ENCODE data around the gene ZMIZ1. TPM values are rescaled to one million over a fixed set of nuclear protein-coding genes. Genes with fewer than 3 reads are reported as not detected.

Gene ZMIZ1
- total and polyA plus RNA-seq, 4 donors, result 18.3 to 80.2 (median 42.6) TPM

DNA sequence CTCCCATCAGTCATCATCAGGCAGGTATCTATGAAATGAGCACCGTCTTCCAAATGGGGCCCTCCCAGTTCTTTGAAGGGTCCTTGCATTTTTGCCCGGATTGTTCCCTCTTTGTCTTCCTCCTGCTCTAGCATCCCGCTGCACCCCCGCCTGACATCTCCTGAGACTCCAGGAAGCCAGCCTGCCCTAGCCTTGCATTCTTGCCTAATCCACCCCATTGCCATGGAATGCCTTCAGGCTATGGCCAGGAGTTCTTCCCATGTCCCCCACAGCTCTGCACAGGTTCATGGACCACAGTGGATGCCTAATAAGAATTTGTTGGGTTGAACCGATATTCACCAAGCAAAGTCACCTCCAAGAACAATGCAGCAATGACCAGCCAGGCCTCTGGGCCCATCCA, 62.1 kb downstream of the ZMIZ1 start:
- no peak overlapping the region for H3K27ac ChIP-seq (ENCODE audit: low read depth in 1 of 2, low read length in 1 of 2)
- ATAC-seq (ENCODE audit: insufficient read depth, low FRiP score) (no peak), DNase-seq (no peak)
- H3K4me1 ChIP-seq (ENCODE audit: control insufficient read depth in 5 of 5, insufficient read depth in 5 of 5, low read length in 5 of 5), result peaks cover 16 to 63% (median 25%) of the 10 kb centered on the region in 5 donors
- no peaks in the 10 kb centered on the region for H3K9me3 ChIP-seq (ENCODE audit: control insufficient read depth in 4 of 4, insufficient read depth in 3 of 4, low read length in 3 of 4)
- peaks cover 0 to 30% (median 8%) of the 10 kb centered on the region in 4 donors for H3K36me3 ChIP-seq (ENCODE audit: control insufficient read depth in 4 of 4, insufficient read depth in 4 of 4, low read length in 4 of 4)
- H3K27me3 ChIP-seq (ENCODE audit: control insufficient read depth in 3 of 3, insufficient read depth in 3 of 3, low read length in 2 of 3), result no peaks in the 10 kb centered on the region
- 84 to 87% methylated on average over 5 of the region's 5 CpGs for WGBS, 2 donors
- H3K4me3 ChIP-seq, result no peak overlapping the region
- TF ChIP-seq, protein P1, sequence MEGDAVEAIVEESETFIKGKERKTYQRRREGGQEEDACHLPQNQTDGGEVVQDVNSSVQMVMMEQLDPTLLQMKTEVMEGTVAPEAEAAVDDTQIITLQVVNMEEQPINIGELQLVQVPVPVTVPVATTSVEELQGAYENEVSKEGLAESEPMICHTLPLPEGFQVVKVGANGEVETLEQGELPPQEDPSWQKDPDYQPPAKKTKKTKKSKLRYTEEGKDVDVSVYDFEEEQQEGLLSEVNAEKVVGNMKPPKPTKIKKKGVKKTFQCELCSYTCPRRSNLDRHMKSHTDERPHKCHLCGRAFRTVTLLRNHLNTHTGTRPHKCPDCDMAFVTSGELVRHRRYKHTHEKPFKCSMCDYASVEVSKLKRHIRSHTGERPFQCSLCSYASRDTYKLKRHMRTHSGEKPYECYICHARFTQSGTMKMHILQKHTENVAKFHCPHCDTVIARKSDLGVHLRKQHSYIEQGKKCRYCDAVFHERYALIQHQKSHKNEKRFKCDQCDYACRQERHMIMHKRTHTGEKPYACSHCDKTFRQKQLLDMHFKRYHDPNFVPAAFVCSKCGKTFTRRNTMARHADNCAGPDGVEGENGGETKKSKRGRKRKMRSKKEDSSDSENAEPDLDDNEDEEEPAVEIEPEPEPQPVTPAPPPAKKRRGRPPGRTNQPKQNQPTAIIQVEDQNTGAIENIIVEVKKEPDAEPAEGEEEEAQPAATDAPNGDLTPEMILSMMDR (IDR thresholded peaks at IDR 0.05; ENCODE audit: control extremely low read depth, extremely low read depth), result no peak
- no peak overlapping the region for H3K9ac ChIP-seq (ENCODE audit: insufficient read depth in 1 of 2, low read length in 2 of 2)

DNA sequence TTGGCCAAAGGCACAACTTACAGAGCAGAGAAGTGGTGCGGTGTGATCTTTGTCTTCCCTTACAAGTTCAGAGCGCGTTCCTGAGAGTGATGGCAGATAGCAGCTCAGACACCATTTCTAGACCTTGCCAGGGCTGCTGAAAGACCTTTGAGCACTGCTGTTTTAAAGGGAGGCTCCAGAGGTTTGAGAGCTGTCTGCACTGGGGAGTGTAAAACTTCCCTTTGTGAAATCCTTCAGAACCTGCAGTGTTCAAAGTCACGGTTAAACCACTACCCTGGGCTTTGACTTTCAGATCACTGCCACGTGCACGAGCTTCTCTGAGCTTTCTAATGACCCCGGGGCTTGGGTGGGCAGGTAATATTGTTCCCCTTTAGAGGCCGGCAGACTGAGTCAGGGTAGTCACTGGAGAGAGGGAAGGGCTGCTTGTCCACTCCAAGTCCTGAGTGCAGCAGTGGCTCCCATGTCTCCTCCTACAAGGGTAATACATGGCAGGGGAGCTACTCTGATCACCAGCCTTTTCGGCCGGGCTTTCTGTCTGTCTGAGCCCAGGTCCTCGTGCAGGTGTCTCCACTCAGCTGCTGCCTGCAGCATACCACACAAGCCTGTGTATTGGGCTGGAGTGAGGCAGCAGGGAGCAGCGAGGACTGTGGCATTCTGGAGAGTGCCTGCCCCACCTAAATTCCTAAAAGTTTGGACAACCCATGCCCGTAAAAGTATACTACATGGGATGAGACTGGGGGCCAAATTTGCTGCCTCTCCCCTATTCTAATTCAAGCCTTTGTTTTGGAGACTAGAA, 63.3 kb downstream of the ZMIZ1 start:
- peak overlapping the region; percentile 15 to 63 for H3K27ac ChIP-seq (ENCODE audit: low read depth in 1 of 2, low read length in 1 of 2)
- H3K9ac ChIP-seq (ENCODE audit: insufficient read depth in 1 of 2, low read length in 2 of 2), result no peak overlapping the region
- no peaks in the 10 kb centered on the region for H3K9me3 ChIP-seq (ENCODE audit: control insufficient read depth in 4 of 4, insufficient read depth in 3 of 4, low read length in 3 of 4)
- ATAC-seq (ENCODE audit: insufficient read depth, low FRiP score) (no peak), DNase-seq (no peak)
- H3K27me3 ChIP-seq (ENCODE audit: control insufficient read depth in 3 of 3, insufficient read depth in 3 of 3, low read length in 2 of 3), result no peaks in the 10 kb centered on the region
- H3K36me3 ChIP-seq (ENCODE audit: control insufficient read depth in 4 of 4, insufficient read depth in 4 of 4, low read length in 4 of 4), result peaks cover 0 to 30% (median 9%) of the 10 kb centered on the region in 4 donors
- no peak overlapping the region for H3K4me3 ChIP-seq
- TF ChIP-seq, protein P1 (IDR thresholded peaks at IDR 0.05; ENCODE audit: control extremely low read depth, extremely low read depth), result no peak
- WGBS, 2 donors, result 59 to 77% methylated on average over 13 of the region's 13 CpGs
- H3K4me1 ChIP-seq (ENCODE audit: control insufficient read depth in 5 of 5, insufficient read depth in 5 of 5, low read length in 5 of 5), result peaks cover 22 to 70% (median 28%) of the 10 kb centered on the region in 5 donors

DNA sequence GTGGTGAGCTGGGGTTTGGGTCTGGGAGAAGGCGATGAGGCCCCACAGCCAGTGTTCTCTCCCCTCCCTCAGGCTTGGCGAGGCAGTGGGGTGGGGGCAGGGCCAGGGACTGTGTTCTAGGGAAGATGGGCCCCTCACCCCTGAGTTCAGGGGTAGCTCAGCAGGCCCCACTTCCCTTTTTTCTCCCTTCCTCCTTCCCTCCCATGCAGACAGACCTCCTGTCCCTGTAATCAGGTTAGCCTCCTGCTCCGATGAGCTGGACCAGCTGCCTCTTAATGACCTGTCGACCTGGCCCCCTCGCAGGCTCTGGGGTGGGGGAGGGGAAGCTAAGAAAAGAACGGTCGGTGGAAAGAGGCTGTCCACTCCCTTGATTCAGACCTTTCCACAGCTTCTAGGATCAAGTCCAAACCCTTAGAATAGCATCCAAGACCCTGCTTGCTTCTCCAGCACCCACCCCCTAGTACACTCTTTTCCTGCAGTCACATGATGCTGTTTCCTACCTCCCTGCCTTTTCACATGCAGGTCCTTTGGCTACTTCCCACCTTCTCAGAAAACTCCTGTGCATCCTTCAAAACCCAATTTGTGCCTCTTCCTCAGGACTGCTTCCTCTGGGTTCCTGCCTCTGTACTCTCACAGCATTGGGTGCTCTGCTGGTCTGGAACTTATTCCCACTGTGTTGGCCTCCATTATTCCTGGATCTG, 64.1 kb downstream of the ZMIZ1 start:
- TF ChIP-seq, protein P1 (IDR thresholded peaks at IDR 0.05; ENCODE audit: control extremely low read depth, extremely low read depth), result no peak
- Histone ChIP-seq H3K27ac (ENCODE audit: low read depth in 1 of 2, low read length in 1 of 2) (peak overlapping the region; percentile 37 to 63), H3K27me3 (ENCODE audit: control insufficient read depth in 3 of 3, insufficient read depth in 3 of 3, low read length in 2 of 3) (no peaks in the 10 kb centered on the region), H3K9ac (ENCODE audit: insufficient read depth in 1 of 2, low read length in 2 of 2) (peak overlapping the region in 1 of 2 donors; percentile 42), H3K4me3 (no peak overlapping the region), H3K9me3 (ENCODE audit: control insufficient read depth in 4 of 4, insufficient read depth in 3 of 4, low read length in 3 of 4) (no peaks in the 10 kb centered on the region), H3K4me1 (ENCODE audit: control insufficient read depth in 5 of 5, insufficient read depth in 5 of 5, low read length in 5 of 5) (peaks cover 27 to 75% (median 36%) of the 10 kb centered on the region in 5 donors), H3K36me3 (ENCODE audit: control insufficient read depth in 4 of 4, insufficient read depth in 4 of 4, low read length in 4 of 4) (peaks cover 0 to 30% (median 9%) of the 10 kb centered on the region in 4 donors)
- ATAC-seq (ENCODE audit: insufficient read depth, low FRiP score) (no peak), DNase-seq (no peak)
- 31 to 60% methylated on average over 7 of the region's 7 CpGs for WGBS, 2 donors

Measured in lung (tissue), 12 donors.